ENCODE data around the gene STOM.

- no peak for TF ChIP-seq BHLHE40 (IDR thresholded peaks at IDR 0.05; ENCODE audit: borderline replicate concordance)
- no peak for TF ChIP-seq SP1 (IDR thresholded peaks at IDR 0.05)
- no peak for TF ChIP-seq ELF4 (IDR thresholded peaks at IDR 0.05)
- TF ChIP-seq CTBP1 (IDR thresholded peaks at IDR 0.05; ENCODE audit: borderline replicate concordance): no peak
- TF ChIP-seq ARNT (IDR thresholded peaks at IDR 0.05): no peak
- TF ChIP-seq FOXK2 (IDR thresholded peaks at IDR 0.05): no peak
- TF ChIP-seq SUZ12 (IDR thresholded peaks at IDR 0.05): no peak
- no peak for TF ChIP-seq TARDBP (IDR thresholded peaks at IDR 0.05)
- TF ChIP-seq FOXM1 (IDR thresholded peaks at IDR 0.05; ENCODE audit: borderline replicate concordance): no peak
- no peak for TF ChIP-seq PKNOX1 (IDR thresholded peaks at IDR 0.05)
- no peak for TF ChIP-seq ZNF384 (IDR thresholded peaks at IDR 0.05)
Observed at GRCh38 chr9:121304707-121305106, 65.3 kb downstream of the STOM start.

Measured in HEK293T (cell line).